Activated CD4-positive, CD25-positive, alpha-beta regulatory T cell treated with anti-CD3 and anti-CD28 coated beads, Interleukin-2, amount 50 U/mL, for 72 hours (primary cell): Measurements from ENCODE around the gene OPHN1.

Experiments used
- DNase-seq: peaks from one replicate; pipeline ENCODE4 v3.0.0; 2021

The OPHN1 gene

GRCh38 chrX:68433155-68433980, at the start of gene OPHN1:
Gene OPHN1 (minus strand): TSS chrX:68433495. CDS start chrX:68433020, 475 bp downstream.
- no peak for DNase-seq

- no peak for DNase-seq
Observed at GRCh38 chrX:68480969-68481368, 47.7 kb upstream of the OPHN1 start.

- DNase-seq, result no peak
Observed at GRCh38 chrX:68464796-68465195, 31.5 kb upstream of the OPHN1 start.

GRCh38 chrX:68463880-68464279, 30.6 kb upstream of the OPHN1 start:
- no peak for DNase-seq

- DNase-seq, result no peak
Observed at GRCh38 chrX:68462653-68463052, 29.4 kb upstream of the OPHN1 start.

GRCh38 chrX:68462197-68462596, 28.9 kb upstream of the OPHN1 start:
- no peak for DNase-seq

GRCh38 chrX:68461576-68461975, 28.3 kb upstream of the OPHN1 start:
- no peak for DNase-seq

GRCh38 chrX:68461093-68461492, 27.8 kb upstream of the OPHN1 start:
- DNase-seq, result no peak

- no peak for DNase-seq
Observed at GRCh38 chrX:68455151-68455510, 21.8 kb upstream of the OPHN1 start.

GRCh38 chrX:68454476-68455150, 21.3 kb upstream of the OPHN1 start:
- DNase-seq, result no peak

- DNase-seq, result no peak
Observed at GRCh38 chrX:68451720-68452119, 18.4 kb upstream of the OPHN1 start.

- no peak for DNase-seq
Observed at GRCh38 chrX:68443155-68443868, 10.0 kb upstream of the OPHN1 start.

GRCh38 chrX:68440940-68441339, 7.6 kb upstream of the OPHN1 start:
- no peak for DNase-seq

GRCh38 chrX:68440442-68440841, 7.1 kb upstream of the OPHN1 start:
- DNase-seq, result no peak

GRCh38 chrX:68439341-68439740, 6.0 kb upstream of the OPHN1 start:
- DNase-seq, result no peak

- DNase-seq, result no peak
Observed at GRCh38 chrX:68438575-68438974, 5.3 kb upstream of the OPHN1 start.

- DNase-seq, result no peak
Observed at GRCh38 chrX:68433981-68434299, 645 bp upstream of the OPHN1 start.

GRCh38 chrX:68432648-68433047, 647 bp downstream of the OPHN1 start:
- DNase-seq, result no peak

GRCh38 chrX:68431836-68432235, 1.5 kb downstream of the OPHN1 start:
- DNase-seq, result no peak

- no peak for DNase-seq
Observed at GRCh38 chrX:68429216-68429615, 4.1 kb downstream of the OPHN1 start.

GRCh38 chrX:68428431-68428830, 4.9 kb downstream of the OPHN1 start:
- no peak for DNase-seq

- no peak for DNase-seq
Observed at GRCh38 chrX:68424719-68425118, 8.6 kb downstream of the OPHN1 start.

GRCh38 chrX:68422478-68422877, 10.8 kb downstream of the OPHN1 start:
- no peak for DNase-seq

- no peak for DNase-seq
Observed at GRCh38 chrX:68421636-68422035, 11.7 kb downstream of the OPHN1 start.
